ENCODE measurements around the gene ANKRD27. TPM values are rescaled to one million over a fixed set of nuclear protein-coding genes. Genes with fewer than 3 reads are reported as not detected.

ANKRD27 gene
- total RNA-seq, 1 experiment from 2014 or later, result 40.8 TPM

- no peak overlapping the region for H3K27ac Mint-ChIP-seq (ENCODE audit: unreplicated experiment)
- H3K27me3 Mint-ChIP-seq (ENCODE audit: unreplicated experiment), result peaks cover 10% of the 10 kb centered on the region
- H3K4me3 Mint-ChIP-seq (ENCODE audit: low read depth, unreplicated experiment), result no peak overlapping the region
- no TSS peak for BruUV-seq (replicated peaks)
- DNase-seq, result no peak
- CTCF ChIA-PET, result no interaction called here
- H3K9me3 Mint-ChIP-seq (ENCODE audit: low read depth, unreplicated experiment), result no peaks in the 10 kb centered on the region
- H3K4me1 Mint-ChIP-seq (ENCODE audit: low read depth, unreplicated experiment), result no peaks in the 10 kb centered on the region
- no peak for TF ChIP-seq CTCF (IDR thresholded peaks at IDR 0.05; ENCODE audit: unreplicated experiment)
- no peaks in the 10 kb centered on the region for H3K36me3 Mint-ChIP-seq (ENCODE audit: insufficient read depth, unreplicated experiment)
- intact Hi-C loops (cut with micrococcal nuclease; ENCODE audit: unreplicated experiment), result no loop called here
Observed at GRCh38 chr19:32550666-32551065, 124.3 kb downstream of the ANKRD27 start.

Other genes starting within 250 kb of the ANKRD27 start
- 154 TPM in 2 replicates for gene PDCD5, start 94.0 kb downstream of the ANKRD27 start, total RNA-seq (2022)
- gene RGS9BP, start 668 bp upstream of the ANKRD27 start, total RNA-seq (2022), result 0.28 and 0.71 TPM in 2 replicates
- 20.3 and 21.1 TPM in 2 replicates for gene NUDT19, start 16.6 kb upstream of the ANKRD27 start, total RNA-seq (2022)
- 0.17 and 0.33 TPM in 2 replicates for gene TDRD12, start 44.6 kb upstream of the ANKRD27 start, total RNA-seq (2022)
- 0.64 and 1.3 TPM in 2 replicates for gene SLC7A9, start 194.6 kb upstream of the ANKRD27 start, total RNA-seq (2022)

All from Calu3 (cell line).